Mammary epithelial cell (primary cell): ENCODE results near the gene NR1I2.

ENCODE experiments used
- CTCF ChIP-seq, 2 donors: IDR thresholded peaks in 1 of 2; conservative IDR thresholded peaks in 1 of 2; 2 replicates each; pipeline ENCODE4 v1.5.1; 2011 to 2012; ENCODE audit warnings: inconsistent platforms in 2 of 2, low read length in 2 of 2, mild to moderate bottlenecking in 2 of 2, control low read depth in 1 of 2, low read depth in 1 of 2; ENCODE audit not compliant: insufficient read depth in 1 of 2; ENCODE audit errors: extremely low read depth in 1 of 2
- EZH2 ChIP-seq: IDR thresholded peaks from 2 replicates; pipeline ENCODE4 v1.6.1; 2012; ENCODE audit warnings: low read length, inconsistent platforms, borderline replicate concordance

GRCh38 chr3:119782460-119782859, 559 bp downstream of the NR1I2 start:
- TF ChIP-seq CTCF (conservative IDR thresholded peaks at IDR 0.05 in 1 of 2, IDR thresholded peaks at IDR 0.05 in 1 of 2; ENCODE audit: extremely low read depth in 1 of 2, insufficient read depth in 1 of 2, low read depth in 1 of 2, low read length in 2 of 2) (no peak), EZH2 (no peak)
